ENCODE measurements around the gene C1orf167. TPM values are rescaled to one million over a fixed set of nuclear protein-coding genes. Genes with fewer than 3 reads are reported as not detected.

C1orf167 gene
- total RNA-seq, 1 experiment from 2014 or later, result not detected

DNA sequence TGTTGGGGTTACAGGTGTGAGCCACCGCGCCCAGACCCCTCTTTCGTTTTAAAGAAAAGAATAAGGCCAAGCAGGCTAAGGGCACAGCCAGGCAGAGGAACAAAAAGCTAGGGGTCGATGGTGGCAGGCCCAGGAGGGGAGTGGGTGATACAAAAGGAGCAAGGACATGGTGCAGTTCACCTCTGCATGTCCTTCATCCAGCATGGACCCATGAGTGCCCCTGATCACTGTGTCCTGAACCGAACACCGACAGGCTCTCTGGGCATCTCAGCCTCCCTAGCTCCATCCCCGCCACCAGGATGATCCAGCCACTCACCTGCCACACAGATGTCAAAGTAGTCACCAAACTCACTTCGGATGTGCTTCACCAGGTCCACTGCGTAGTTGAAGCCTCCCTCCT is 37.9 kb downstream of the C1orf167 start:
- no peak for DNase-seq (ENCODE audit: low read depth)

- DNase-seq (ENCODE audit: low read depth), result no peak
These were observed 38.4 kb downstream of the C1orf167 start for GRCh38 chr1:11800391-11800755.

DNA sequence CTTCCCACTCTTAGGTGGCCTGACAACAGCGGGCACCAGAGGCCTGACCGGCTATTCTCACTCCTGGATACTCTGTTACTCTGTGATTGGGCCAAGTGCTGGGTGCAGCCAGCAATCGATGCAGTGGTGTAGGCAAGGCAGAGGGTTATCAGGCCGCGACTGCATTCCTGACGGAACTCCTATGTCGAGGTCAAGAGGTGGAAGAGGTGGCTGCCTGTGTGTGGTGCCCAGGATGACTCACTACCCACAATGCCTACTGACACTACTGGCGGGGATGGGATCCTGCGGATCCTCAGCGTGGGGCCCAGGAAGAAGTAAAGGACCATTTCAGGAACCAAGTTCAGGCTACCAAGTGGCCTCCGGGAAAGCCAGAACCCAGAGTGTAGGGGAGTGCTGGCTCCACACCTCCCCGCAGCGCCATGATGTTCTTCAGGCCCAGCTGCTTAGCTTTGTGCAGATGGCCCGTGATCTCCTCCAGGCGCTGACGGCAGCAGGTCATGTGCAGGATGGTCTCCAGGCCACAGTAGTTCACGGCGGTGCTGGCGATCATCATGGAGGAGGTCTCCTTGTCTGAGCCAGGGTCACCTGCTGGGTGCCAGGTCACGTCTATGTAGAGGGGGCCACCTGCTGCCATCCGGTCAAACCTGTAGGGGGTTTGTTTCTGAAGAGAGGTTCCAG is 38.9 kb downstream of the C1orf167 start:
- DNase-seq (ENCODE audit: low read depth), result no peak

GRCh38 chr1:11802616-11802972 is 40.6 kb downstream of the C1orf167 start:
- no peak for DNase-seq (ENCODE audit: low read depth)

- DNase-seq (ENCODE audit: low read depth), result peak; percentile 96
These were observed 41.2 kb downstream of the C1orf167 start for GRCh38 chr1:11802973-11803885.

GRCh38 chr1:11803924-11804665 is 42.1 kb downstream of the C1orf167 start:
- peak; percentile 5 for DNase-seq (ENCODE audit: low read depth)

GRCh38 chr1:11804666-11805421 is 42.9 kb downstream of the C1orf167 start:
- DNase-seq (ENCODE audit: low read depth), result peak; percentile 44

GRCh38 chr1:11805422-11806306 is 43.7 kb downstream of the C1orf167 start, which contains the start of the genes CLCN6 and MTHFR:
CLCN6 (plus strand) TSS chr1:11806191; CDS start chr1:11806263, 72 bp downstream.
MTHFR (minus strand) TSS chr1:11805964; CDS start chr1:11803116, 2,848 bp downstream.
- DNase-seq (ENCODE audit: low read depth), result peak; percentile 98

GRCh38 chr1:11806307-11806936 is 44.4 kb downstream of the C1orf167 start:
- peak; percentile 32 for DNase-seq (ENCODE audit: low read depth)

GRCh38 chr1:11807133-11807532 is 45.1 kb downstream of the C1orf167 start:
- no peak for DNase-seq (ENCODE audit: low read depth)

DNA sequence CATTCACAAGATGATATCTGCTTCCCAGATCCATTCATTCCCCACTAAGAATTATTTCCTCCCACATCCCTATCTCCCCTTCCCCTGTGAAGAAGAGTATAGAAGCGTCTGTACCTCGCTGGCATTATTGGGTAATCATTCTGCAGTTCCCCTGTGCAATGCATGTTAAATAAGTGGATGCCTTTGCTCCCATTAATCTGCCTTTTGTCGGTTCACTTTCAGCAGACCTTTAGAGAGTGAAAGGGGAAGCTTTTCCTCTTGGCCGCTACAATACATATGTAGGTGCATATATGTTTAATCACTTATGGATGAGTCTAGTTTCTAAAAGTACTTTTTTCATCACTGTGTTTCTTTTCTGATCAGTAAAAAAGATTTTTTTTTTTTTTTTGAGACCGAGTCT is 51.0 kb downstream of the C1orf167 start:
- DNase-seq (ENCODE audit: low read depth), result no peak

DNA sequence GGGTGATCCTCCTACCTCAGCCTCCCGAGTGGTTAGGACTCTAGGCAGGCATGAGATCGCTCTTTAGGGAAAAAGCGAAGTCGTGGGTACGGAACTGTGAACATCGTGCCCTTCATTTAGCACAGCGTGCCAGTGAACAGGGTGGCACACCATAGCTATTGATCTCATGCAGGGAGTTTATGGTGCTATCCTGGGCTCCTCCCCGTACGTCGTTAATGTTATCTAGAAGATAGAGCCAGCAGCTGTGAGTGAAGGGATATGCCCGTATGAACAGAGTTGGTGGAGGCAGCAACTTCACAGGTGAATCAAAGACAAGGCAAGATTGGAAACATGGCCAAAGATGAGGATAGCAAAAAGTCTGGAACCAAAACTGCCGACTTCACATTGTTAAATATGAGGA is 55.2 kb downstream of the C1orf167 start:
- DNase-seq (ENCODE audit: low read depth), result no peak

DNA sequence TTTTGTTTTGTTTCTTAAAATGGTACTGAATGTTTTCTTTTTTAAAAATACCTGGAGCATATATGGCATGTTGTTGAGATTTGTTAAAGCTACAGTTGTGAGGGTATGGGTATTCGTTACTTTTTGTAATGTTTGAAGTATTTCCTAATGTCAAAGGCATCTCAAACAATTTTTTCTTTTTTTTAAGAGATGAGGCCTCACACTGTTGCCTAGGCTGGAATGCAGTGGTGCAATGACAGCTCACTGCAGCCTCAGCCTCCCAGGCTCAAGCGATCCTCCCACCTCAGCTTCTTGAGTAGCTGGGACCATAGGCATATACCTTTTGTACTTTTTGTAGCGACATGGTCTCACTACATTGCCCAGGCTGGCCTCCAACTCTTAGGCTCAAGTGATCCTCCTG is 60.1 kb downstream of the C1orf167 start:
- DNase-seq (ENCODE audit: low read depth), result no peak

- no peak for DNase-seq (ENCODE audit: low read depth)
These were observed 61.6 kb downstream of the C1orf167 start for GRCh38 chr1:11823366-11824137.

- no peak for DNase-seq (ENCODE audit: low read depth)
These were observed 63.1 kb downstream of the C1orf167 start for GRCh38 chr1:11825131-11825530.

GRCh38 chr1:11826946-11827345 is 65.0 kb downstream of the C1orf167 start:
- DNase-seq (ENCODE audit: low read depth), result no peak

GRCh38 chr1:11828511-11828910 is 66.5 kb downstream of the C1orf167 start:
- no peak for DNase-seq (ENCODE audit: low read depth)

DNA sequence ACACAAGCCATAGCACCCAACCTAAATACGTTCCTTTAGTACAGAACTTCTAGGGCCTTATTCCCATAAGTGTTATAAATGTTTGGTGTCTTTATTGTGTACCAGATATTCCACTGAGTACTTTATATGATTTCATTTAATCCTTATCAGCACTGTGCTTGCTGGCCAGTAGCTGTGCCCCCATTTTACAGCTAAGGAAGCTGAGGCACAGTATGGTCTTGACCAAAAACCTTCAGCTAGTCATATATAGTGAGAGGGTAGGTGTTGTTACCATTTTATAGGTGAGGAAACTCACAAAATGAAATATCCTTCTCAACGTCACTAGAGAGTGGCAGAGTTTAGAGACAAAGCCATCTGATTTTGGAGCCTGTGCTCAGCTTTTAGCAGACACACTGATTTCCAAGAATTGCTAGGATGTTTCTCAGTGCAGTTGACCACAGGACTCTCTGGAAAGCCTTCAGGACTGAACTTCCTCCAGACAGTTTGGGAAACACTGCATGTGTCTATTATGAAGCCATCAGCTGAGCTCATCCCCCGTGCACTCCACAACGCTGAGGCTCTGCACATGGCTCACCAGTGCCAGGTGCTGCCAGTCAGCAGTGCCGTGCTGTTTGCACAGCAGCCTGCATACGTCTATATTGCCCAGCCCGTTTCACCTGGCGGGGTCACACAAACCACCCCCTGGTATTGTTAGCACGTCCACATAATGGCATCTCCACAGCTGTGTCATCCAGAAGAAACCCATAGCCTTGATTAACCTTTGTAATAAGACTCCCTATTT is 70.1 kb downstream of the C1orf167 start:
- no peak for DNase-seq (ENCODE audit: low read depth)

All from LHCN-M2 (cell line).